Neuronal stem cell (in vitro differentiated cells): ENCODE results near the gene RASSF3.

ENCODE experiments used
- DNase-seq: peaks from one replicate; pipeline ENCODE4 v3.0.0-alpha.2; 2013; ENCODE audit warnings: low spot score
- H2AFZ ChIP-seq: one replicate; pipeline ENCODE4 v1.6.1; 2013; ENCODE audit warnings: mild to moderate bottlenecking, low read length, inconsistent platforms
- H2AK5ac ChIP-seq: 2 replicates; pipeline ENCODE4 v1.6.1; 2013; ENCODE audit warnings: low read depth, mild to moderate bottlenecking, inconsistent platforms, low read length, moderate library complexity, mixed read lengths
- H2BK120ac ChIP-seq: 2 replicates; pipeline ENCODE4 v1.6.1; 2013; ENCODE audit warnings: low read depth, mild to moderate bottlenecking, inconsistent platforms, low read length, moderate library complexity, mixed read lengths
- H2BK12ac ChIP-seq: one replicate; pipeline ENCODE4 v1.6.1; 2013; ENCODE audit warnings: low read length, inconsistent platforms
- H2BK15ac ChIP-seq: 2 replicates; pipeline ENCODE4 v1.6.1; 2013; ENCODE audit warnings: mild to moderate bottlenecking, low read length, inconsistent platforms, mixed read lengths
- H2BK5ac ChIP-seq: one replicate; pipeline ENCODE4 v1.6.1; 2013; ENCODE audit warnings: inconsistent platforms, mild to moderate bottlenecking, low read length, moderate library complexity
- H3K14ac ChIP-seq: one replicate; pipeline ENCODE4 v1.6.1; 2013; ENCODE audit warnings: low read length, inconsistent platforms
- H3K18ac ChIP-seq: 2 replicates; pipeline ENCODE4 v1.6.1; 2013; ENCODE audit warnings: low read length, inconsistent platforms
- H3K23ac ChIP-seq: 2 replicates; pipeline ENCODE4 v1.6.1; 2013; ENCODE audit warnings: low read depth, mild to moderate bottlenecking, mixed read lengths, low read length, inconsistent platforms; ENCODE audit not compliant: poor library complexity
- H3K27ac ChIP-seq: replicated peaks from 3 replicates; pipeline ENCODE4 v1.5.1; 2013; ENCODE audit warnings: low read length, inconsistent platforms
- H3K27me3 ChIP-seq, 3 experiments: 2 replicates each; pipeline ENCODE4 v1.6.1; 2013; ENCODE audit warnings: low read length in 3 of 3, mild to moderate bottlenecking in 2 of 3, inconsistent platforms in 1 of 3, low read depth in 1 of 3, mixed read lengths in 1 of 3, moderate library complexity in 1 of 3; ENCODE audit not compliant: control insufficient read depth in 3 of 3, insufficient read depth in 3 of 3
- H3K36me3 ChIP-seq, 2 donors: replicated peaks in 1 of 2; 2 replicates each; pipeline ENCODE4 v1.6.1; 2013; ENCODE audit warnings: low read length in 2 of 2; ENCODE audit not compliant: control insufficient read depth in 2 of 2, insufficient read depth in 2 of 2
- H3K4ac ChIP-seq: 2 replicates; pipeline ENCODE4 v1.6.1; 2013; ENCODE audit warnings: inconsistent platforms, mild to moderate bottlenecking, low read length, moderate library complexity
- H3K4me1 ChIP-seq, 2 donors: 1 replicate in 1 of 2; 2 replicates in 1 of 2; pipeline ENCODE4 v1.6.1; 2013; ENCODE audit warnings: low read length in 2 of 2, low read depth in 1 of 2; ENCODE audit not compliant: control insufficient read depth in 2 of 2, insufficient read depth in 1 of 2
- H3K4me2 ChIP-seq: one replicate; pipeline ENCODE4 v1.6.1; 2013; ENCODE audit warnings: mild to moderate bottlenecking, low read length, inconsistent platforms; ENCODE audit not compliant: insufficient read depth, poor library complexity, severe bottlenecking
- H3K4me3 ChIP-seq, 2 donors: 2 replicates each; pipeline ENCODE4 v1.5.1; 2013; ENCODE audit warnings: low read length in 2 of 2, mild to moderate bottlenecking in 2 of 2, inconsistent platforms in 1 of 2, moderate library complexity in 1 of 2
- H3K79me1 ChIP-seq: one replicate; pipeline ENCODE4 v1.6.1; 2013; ENCODE audit warnings: low read depth, mild to moderate bottlenecking, inconsistent platforms, low read length, moderate library complexity
- H3K9ac ChIP-seq: one replicate; pipeline ENCODE4 v1.6.1; 2013; ENCODE audit warnings: mild to moderate bottlenecking, low read depth, low read length, inconsistent platforms; ENCODE audit not compliant: poor library complexity
- H3K9me3 ChIP-seq, 2 donors: replicated peaks in 1 of 2; 2 replicates each; pipeline versions ENCODE3 to v1.6.1; 2013; ENCODE audit warnings: low read length in 2 of 2, mild to moderate bottlenecking in 2 of 2, inconsistent platforms in 1 of 2, low read depth in 1 of 2, mixed read lengths in 1 of 2, moderate library complexity in 1 of 2; ENCODE audit not compliant: control insufficient read depth in 2 of 2, insufficient read depth in 1 of 2
- H4K8ac ChIP-seq: one replicate; pipeline ENCODE4 v1.6.1; 2013; ENCODE audit warnings: low read depth, mild to moderate bottlenecking, inconsistent platforms, low read length, moderate library complexity
- H4K91ac ChIP-seq: one replicate; pipeline ENCODE4 v1.6.1; 2013; ENCODE audit warnings: low read length, low read depth, mild to moderate bottlenecking, inconsistent platforms; ENCODE audit not compliant: poor library complexity
- WGBS, 2 donors: extraction: QIAGEN DNeasy Blood & Tissue Kit; methylation state at CpG; one replicate each; pipeline ENCODE4 v1.1.7; 2013; ENCODE audit warnings: missing lambda C conversion rate in 2 of 2, mixed read lengths in 1 of 2; ENCODE audit not compliant: insufficient read length in 2 of 2, insufficient replicate concordance in 1 of 2; ENCODE audit errors: extremely low coverage in 2 of 2; 5-methylcytosine and 5-hydroxymethylcytosine counted together

Gene RASSF3

GRCh38 chr12:64578566-64578965 lies 31.7 kb upstream of the RASSF3 start:
- DNase-seq, result no peak
- no peak overlapping the region for H3K4me3 ChIP-seq
- H3K4ac ChIP-seq, result no peak overlapping the region
- H2BK15ac ChIP-seq, result no peak overlapping the region
- no peak overlapping the region for H3K27ac ChIP-seq
- H3K27me3 ChIP-seq, result no peaks in the 10 kb centered on the region
- no peak overlapping the region for H2BK5ac ChIP-seq
- H3K9me3 ChIP-seq, result peaks cover 4 to 11% of the 10 kb centered on the region in 2 donors
- H3K79me1 ChIP-seq, result no peaks in the 10 kb centered on the region
- WGBS, 2 donors, result no CpG with 5 or more reads among the region's 4 CpGs
- H2AK5ac ChIP-seq, result no peak overlapping the region
- H4K91ac ChIP-seq, result no peak overlapping the region
- H3K14ac ChIP-seq, result no peak overlapping the region
- H2AFZ ChIP-seq, result no peak overlapping the region
- H3K9ac ChIP-seq, result no peak overlapping the region
- H2BK12ac ChIP-seq, result no peak overlapping the region
- H3K4me2 ChIP-seq, result no peak overlapping the region
- H3K4me1 ChIP-seq, result peaks cover 0 to 3% of the 10 kb centered on the region in 2 donors
- no peak overlapping the region for H4K8ac ChIP-seq
- no peak overlapping the region for H3K23ac ChIP-seq
- H3K18ac ChIP-seq, result no peak overlapping the region
- H3K36me3 ChIP-seq, result no peaks in the 10 kb centered on the region
- H2BK120ac ChIP-seq, result no peak overlapping the region

DNA sequence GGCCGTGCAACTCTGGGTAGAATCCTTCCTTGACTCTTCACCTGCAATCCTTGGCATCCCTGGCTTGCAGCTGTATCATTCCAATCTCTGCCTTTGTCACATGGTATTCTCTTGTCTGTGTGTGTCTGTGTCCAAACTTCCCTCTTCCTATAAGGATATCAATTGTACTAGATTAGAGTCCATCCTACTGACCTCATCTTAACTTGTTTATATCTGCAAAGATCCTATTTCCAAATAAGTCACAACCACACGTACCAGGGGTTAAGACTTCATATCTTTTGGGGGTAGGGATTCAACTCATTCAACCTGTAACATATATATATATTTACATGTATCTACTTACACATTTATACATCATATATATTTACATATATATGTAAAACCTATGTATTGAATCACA lies 29.6 kb upstream of the RASSF3 start:
- Histone ChIP-seq H3K23ac (no peak overlapping the region), H2BK12ac (no peak overlapping the region), H3K4me3 (no peak overlapping the region), H3K18ac (no peak overlapping the region), H3K27ac (no peak overlapping the region), H3K14ac (peak overlapping the region; percentile 6), H3K4ac (no peak overlapping the region), H4K8ac (no peak overlapping the region), H3K36me3 (no peaks in the 10 kb centered on the region), H3K27me3 (no peaks in the 10 kb centered on the region), H2AK5ac (no peak overlapping the region), H3K9me3 (no peaks in the 10 kb centered on the region), H3K4me2 (no peak overlapping the region), H3K4me1 (peaks cover 3% of the 10 kb centered on the region in 2 donors), H2AFZ (no peak overlapping the region), H2BK5ac (no peak overlapping the region), H2BK15ac (no peak overlapping the region), H3K9ac (no peak overlapping the region), H3K79me1 (no peaks in the 10 kb centered on the region), H4K91ac (no peak overlapping the region), H2BK120ac (no peak overlapping the region)
- WGBS, 2 donors, result no CpG with 5 or more reads among the region's 2 CpGs
- DNase-seq, result no peak

DNA sequence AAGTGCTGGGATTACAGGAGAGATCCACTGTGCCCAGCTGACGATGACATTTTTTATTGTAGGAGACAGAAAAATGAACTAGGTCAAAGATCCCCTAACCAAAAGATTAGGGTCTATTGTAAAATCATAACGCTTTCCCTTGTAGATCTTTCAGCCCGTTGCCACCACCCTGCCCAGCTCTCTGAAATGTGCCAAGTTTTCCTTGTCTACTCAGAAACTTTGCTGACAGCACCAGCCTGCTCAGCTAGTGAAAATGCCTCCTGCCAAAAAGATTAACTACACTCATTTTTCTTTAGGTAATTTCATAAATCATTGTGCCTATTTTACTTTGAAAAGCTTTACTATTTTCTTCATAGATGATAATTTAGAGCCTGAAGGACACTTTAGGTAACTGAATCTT lies 28.2 kb upstream of the RASSF3 start:
- Histone ChIP-seq H2BK15ac (no peak overlapping the region), H3K9ac (no peak overlapping the region), H4K8ac (no peak overlapping the region), H3K18ac (no peak overlapping the region), H3K4ac (no peak overlapping the region), H3K4me1 (peaks cover 3% of the 10 kb centered on the region in 2 donors), H2AFZ (no peak overlapping the region), H3K4me2 (no peak overlapping the region), H3K79me1 (no peaks in the 10 kb centered on the region), H3K9me3 (no peaks in the 10 kb centered on the region), H2BK12ac (no peak overlapping the region), H3K14ac (no peak overlapping the region), H3K23ac (no peak overlapping the region), H3K36me3 (no peaks in the 10 kb centered on the region), H2BK5ac (no peak overlapping the region), H3K4me3 (no peak overlapping the region), H3K27me3 (no peaks in the 10 kb centered on the region), H2BK120ac (no peak overlapping the region), H3K27ac (no peak overlapping the region), H4K91ac (no peak overlapping the region), H2AK5ac (no peak overlapping the region)
- WGBS, 2 donors, result no CpG with 5 or more reads among the region's 3 CpGs
- DNase-seq, result no peak

- Histone ChIP-seq H3K9ac (no peak overlapping the region), H3K36me3 (no peaks in the 10 kb centered on the region), H2BK12ac (no peak overlapping the region), H3K4ac (no peak overlapping the region), H3K18ac (no peak overlapping the region), H4K8ac (no peak overlapping the region), H3K14ac (no peak overlapping the region), H3K4me1 (peaks cover 3% of the 10 kb centered on the region in 2 donors), H2BK120ac (no peak overlapping the region), H3K23ac (no peak overlapping the region), H3K9me3 (no peaks in the 10 kb centered on the region), H3K27ac (no peak overlapping the region), H2AK5ac (no peak overlapping the region), H3K79me1 (no peaks in the 10 kb centered on the region), H2BK15ac (no peak overlapping the region), H2BK5ac (no peak overlapping the region), H3K4me3 (no peak overlapping the region), H3K4me2 (no peak overlapping the region), H3K27me3 (no peaks in the 10 kb centered on the region), H4K91ac (no peak overlapping the region), H2AFZ (no peak overlapping the region)
- no peak for DNase-seq
- whole genome bisulfite sequencing, 2 donors, result no CpG with 5 or more reads among the region's 3 CpGs
These were observed 27.4 kb upstream of the RASSF3 start for GRCh38 chr12:64582862-64583261.
